SK-MEL-5 (cell line): Measurements from ENCODE around the gene SLC39A13. TPM values are rescaled to one million over a fixed set of nuclear protein-coding genes. Genes with fewer than 3 reads are reported as not detected.

Source experiments
- DNase-seq: peaks from one replicate; pipeline ENCODE4 v3.0.0-alpha.2; 2016; ENCODE audit warnings: low read depth, low spot score
- in situ Hi-C: cut with HindIII; loops from 2 replicates; pipeline ENCODE4 v1.10.0; 2016; ENCODE audit warnings: low sequenced_read_pairs, high pct_unique_total_duplicates, low pct_unique_long_range_greater_than_20kb
- polyA plus RNA-seq, 2 experiments: library from polyadenylated mRNA; depleted of rRNA; stranded (reverse); fragments of >200 nt; gene quantifications; 2 replicates each; pipeline ENCODE4 v1.2.3, GENCODE V29; 2015
- total RNA-seq: library from RNA; depleted of rRNA; stranded (reverse); fragments of >200 nt; shearing (Covaris generic); gene quantifications from 2 replicates; pipeline ENCODE4 v1.2.3, GENCODE V29; 2014; rRNA removed

The SLC39A13 gene
- total RNA-seq = 34.9 and 38.6 TPM in 2 replicates
- polyA plus RNA-seq (2015; cell fraction: cytosol; rRNA removed) = 64.5 and 83.3 TPM in 2 replicates
- 194 and 212 TPM in 2 replicates for polyA plus RNA-seq (2015; cell fraction: nucleus; rRNA removed)

GRCh38 chr11:47407746-47408590, at the start of gene SLC39A13:
TSS of gene SLC39A13 (plus strand) at chr11:47408590. CDS start at chr11:47410095, 1,505 bp downstream.
- peak; percentile 93 for DNase-seq
- in situ Hi-C loops = no loop called here

- in situ Hi-C loops = no loop called here
- no peak for DNase-seq
Measured at GRCh38 chr11:47358731-47359051, 49.7 kb upstream of the SLC39A13 start.

GRCh38 chr11:47359162-47359561, 49.2 kb upstream of the SLC39A13 start:
- no peak for DNase-seq
- in situ Hi-C loops = no loop called here

- in situ Hi-C loops = no loop called here
- DNase-seq = no peak
Measured at GRCh38 chr11:47359586-47359985, 48.8 kb upstream of the SLC39A13 start.

- no peak for DNase-seq
- in situ Hi-C loops = no loop called here
Measured at GRCh38 chr11:47360341-47360740, 48.0 kb upstream of the SLC39A13 start.

GRCh38 chr11:47361419-47361818, 47.0 kb upstream of the SLC39A13 start:
- DNase-seq = no peak
- in situ Hi-C loops = no loop called here

GRCh38 chr11:47366020-47366490, 42.3 kb upstream of the SLC39A13 start:
- DNase-seq = no peak

GRCh38 chr11:47369676-47370075, 38.7 kb upstream of the SLC39A13 start:
- in situ Hi-C loops = no loop called here
- no peak for DNase-seq

More at GRCh38 chr11:47366020-47366490, 42.3 kb upstream of the SLC39A13 start:
- in situ Hi-C loops = no loop called here

GRCh38 chr11:47372422-47372821, 36.0 kb upstream of the SLC39A13 start:
- in situ Hi-C loops = no loop called here

GRCh38 chr11:47373876-47374719, 34.3 kb upstream of the SLC39A13 start:
- in situ Hi-C loops = no loop called here

More at GRCh38 chr11:47372422-47372821, 36.0 kb upstream of the SLC39A13 start:
- DNase-seq = no peak

GRCh38 chr11:47374720-47375019, 33.7 kb upstream of the SLC39A13 start:
- no peak for DNase-seq
- in situ Hi-C loops = no loop called here

More at GRCh38 chr11:47373876-47374719, 34.3 kb upstream of the SLC39A13 start:
- peak; percentile 80 for DNase-seq

- in situ Hi-C loops = no loop called here
- DNase-seq = no peak
Measured at GRCh38 chr11:47375020-47375419, 33.4 kb upstream of the SLC39A13 start.

- no peak for DNase-seq
- in situ Hi-C loops = no loop called here
Measured at GRCh38 chr11:47375546-47376085, 32.8 kb upstream of the SLC39A13 start.

GRCh38 chr11:47376107-47376524, 32.3 kb upstream of the SLC39A13 start:
- no peak for DNase-seq
- in situ Hi-C loops = no loop called here

GRCh38 chr11:47376525-47377371, 31.6 kb upstream of the SLC39A13 start:
- no peak for DNase-seq
- in situ Hi-C loops = no loop called here

GRCh38 chr11:47377571-47378009, 30.8 kb upstream of the SLC39A13 start:
- no peak for DNase-seq
- in situ Hi-C loops = no loop called here
